Stimulated activated CD4-positive, alpha-beta T cell treated with anti-CD3 and anti-CD28 coated beads, Interleukin-12 subunit alpha, Interleukin-12 subunit beta, amount 100 ng/mL, for 48 hours (primary cell): ENCODE results near the gene ZMPSTE24.
"Not testable (repeated sequence)": the region's sequence is repeated elsewhere in the genome, so short reads cannot be mapped to it uniquely, and the experiment has no call there.

ENCODE experiments used
- DNase-seq, 3 donors: peaks; one replicate each; pipeline ENCODE4 v3.0.0-alpha.2; 2020; ENCODE audit warnings: low read depth in 2 of 3, low spot score in 1 of 3

ZMPSTE24 gene

DNA sequence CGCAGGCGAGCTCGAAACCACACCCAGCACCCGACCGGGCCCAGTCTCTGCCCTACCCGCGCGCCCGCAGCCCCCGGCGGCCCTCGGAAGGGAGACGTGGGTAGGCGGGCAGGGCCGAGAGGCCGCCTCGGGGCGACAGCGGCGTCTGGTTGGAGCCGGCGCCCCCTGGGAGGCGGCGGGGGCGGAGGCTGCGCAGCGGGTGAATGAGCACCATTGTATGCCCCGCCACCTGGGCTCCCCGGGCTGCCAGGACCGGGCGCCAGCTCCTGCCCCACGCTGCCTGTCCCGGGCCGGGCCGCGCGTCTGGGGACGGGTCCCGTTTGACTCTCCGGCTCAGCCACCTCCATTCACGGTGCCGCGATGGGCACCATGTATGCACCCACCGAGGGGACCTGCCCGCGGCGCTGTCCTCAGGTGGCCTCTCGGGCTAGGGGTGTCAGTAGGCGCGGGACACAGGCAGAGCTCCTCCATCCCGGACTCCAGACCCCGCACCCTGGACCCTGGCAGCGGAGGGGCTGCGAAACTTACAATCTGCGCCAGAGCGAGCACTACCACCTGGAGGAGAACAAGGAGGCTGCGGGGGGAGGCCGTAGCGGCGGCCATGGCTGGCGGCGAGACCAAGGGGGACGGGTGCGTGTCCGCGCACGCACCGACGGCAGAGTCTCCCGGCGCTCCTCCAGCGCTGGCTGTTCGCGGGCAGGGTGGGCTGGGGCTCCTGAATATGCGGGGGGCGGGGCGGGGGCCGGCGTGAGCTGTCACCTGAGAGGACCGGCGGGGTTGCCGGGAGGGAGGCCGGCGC lies 58.8 kb downstream of the ZMPSTE24 start, which contains the start of gene COL9A2:
TSS of gene COL9A2 (minus strand) at position 692 of the 799 bp plus-strand sequence. CDS start at position 603, 89 bp downstream.
- peak in 1 of 3 donors; percentile 45 for DNase-seq

DNA sequence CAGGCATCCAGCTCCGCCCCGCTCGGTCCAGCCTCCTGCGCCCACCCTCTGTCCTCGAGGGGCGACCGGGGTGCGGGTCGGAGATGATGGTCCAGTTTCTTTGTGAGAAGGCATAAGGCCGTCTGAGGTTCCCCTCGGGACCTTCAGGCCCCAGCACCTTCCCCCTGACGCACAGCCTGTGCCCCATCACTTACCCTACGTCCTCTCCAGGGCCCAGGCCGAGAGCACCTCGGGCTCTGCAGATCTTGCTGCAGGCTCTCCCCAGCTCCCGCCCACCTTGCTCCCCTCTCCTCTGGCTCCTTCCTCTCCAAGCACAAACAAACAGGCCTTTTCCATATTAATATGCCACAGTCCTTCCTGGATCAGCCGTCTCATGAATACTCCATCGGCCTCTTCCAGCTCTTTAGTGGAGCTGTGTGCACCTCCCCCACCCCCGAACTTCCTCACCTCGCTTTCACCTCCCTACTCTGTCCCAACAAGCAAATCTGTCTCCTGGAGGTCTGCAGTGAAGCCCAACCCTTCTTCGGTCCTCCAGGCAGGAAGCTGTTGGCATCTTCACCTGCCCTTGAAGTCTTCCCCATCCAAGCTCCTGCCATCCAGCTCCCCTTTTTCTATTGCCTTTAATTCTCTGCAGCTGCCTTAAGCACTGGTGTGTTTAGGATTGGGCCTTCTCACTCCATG lies 59.5 kb downstream of the ZMPSTE24 start:
- DNase-seq: no peak

DNA sequence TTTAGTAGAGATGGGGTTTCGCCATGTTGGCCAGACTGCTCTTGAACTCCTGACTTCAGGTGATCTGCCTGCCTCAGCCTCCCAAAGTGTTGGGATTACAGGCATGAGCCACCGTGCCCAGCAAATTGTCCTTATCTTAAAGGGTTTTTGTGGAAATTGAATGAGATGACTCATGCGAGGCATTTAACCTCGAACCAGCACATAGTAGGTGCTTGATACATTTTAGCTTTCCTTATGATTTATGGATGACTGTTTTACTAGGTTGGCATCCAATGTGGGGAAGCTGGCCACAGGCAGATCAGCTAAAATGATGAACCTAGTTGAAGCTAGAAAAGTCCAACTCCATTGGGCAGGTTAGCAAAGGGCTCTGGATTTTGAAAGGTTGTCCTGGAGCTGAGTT lies 60.4 kb downstream of the ZMPSTE24 start:
- DNase-seq: no peak

DNA sequence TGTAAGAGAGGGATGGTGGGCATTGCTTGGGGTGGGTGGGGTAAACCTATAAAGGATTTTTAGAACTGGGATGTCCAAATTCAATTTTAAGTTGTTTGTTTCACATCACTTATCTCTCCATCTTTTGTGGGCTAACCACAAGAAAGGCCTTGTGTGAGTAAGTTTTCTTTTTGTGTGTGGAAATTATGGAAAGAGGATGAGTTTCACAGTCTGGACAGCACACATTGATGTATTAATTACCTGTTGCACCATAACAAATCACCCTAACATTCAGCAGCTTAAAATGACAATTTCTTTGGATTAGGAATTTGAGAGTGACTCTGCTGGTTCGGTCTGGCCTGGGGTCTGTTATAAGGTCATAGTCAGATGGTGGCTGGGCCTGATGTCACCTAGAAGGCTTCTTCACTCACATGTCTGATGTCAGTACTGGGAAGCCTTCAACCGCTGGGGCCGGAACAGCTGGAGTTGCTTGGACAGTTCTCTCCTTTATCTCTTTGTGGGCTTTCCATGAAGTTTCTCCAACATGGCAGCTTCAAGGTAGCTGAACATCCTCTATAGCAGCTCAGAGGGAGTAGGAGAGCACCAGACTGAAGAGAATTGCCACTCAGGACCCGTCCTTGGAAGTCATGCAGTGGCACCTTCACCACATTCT lies 61.1 kb downstream of the ZMPSTE24 start:
- DNase-seq: no peak

DNA sequence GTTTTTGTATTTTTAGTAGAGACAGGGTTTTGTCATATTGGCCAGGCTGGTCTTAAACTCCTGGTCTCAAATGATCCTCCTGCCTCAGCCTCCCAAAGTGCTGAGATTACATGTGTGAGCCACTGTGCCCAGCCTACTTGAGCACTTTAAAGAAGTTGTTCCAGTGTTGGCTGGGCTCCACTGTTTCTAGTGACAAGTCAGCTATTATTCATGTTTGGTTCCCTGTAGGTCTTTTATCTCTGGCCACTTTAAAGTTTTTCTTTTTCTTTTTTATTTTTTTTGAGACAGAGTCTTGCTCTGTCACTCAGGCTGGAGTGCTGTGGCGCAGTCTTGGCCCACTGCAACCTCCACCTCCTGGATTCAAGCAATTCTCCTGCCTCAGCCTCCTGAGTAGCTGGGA lies 73.4 kb downstream of the ZMPSTE24 start:
- not testable (repeated sequence) for DNase-seq

DNA sequence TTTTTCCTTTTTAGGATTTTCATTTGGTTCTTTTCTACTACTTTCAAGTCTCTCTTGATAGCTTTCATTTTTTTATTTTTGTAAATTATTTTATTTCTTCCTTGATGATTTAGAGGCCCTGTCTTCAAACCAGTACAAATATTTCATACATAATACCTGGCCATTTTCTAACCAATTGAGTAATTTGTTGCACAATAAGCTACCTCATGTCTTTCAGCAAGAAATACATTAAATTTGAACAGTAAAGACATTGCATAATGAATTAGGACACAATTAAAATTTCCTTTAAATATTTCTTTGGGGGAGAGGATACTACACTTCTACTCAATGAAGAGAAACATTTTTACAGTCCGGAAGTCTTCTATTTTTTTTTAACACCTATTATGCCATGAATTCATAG lies 74.7 kb downstream of the ZMPSTE24 start:
- DNase-seq: no peak

DNA sequence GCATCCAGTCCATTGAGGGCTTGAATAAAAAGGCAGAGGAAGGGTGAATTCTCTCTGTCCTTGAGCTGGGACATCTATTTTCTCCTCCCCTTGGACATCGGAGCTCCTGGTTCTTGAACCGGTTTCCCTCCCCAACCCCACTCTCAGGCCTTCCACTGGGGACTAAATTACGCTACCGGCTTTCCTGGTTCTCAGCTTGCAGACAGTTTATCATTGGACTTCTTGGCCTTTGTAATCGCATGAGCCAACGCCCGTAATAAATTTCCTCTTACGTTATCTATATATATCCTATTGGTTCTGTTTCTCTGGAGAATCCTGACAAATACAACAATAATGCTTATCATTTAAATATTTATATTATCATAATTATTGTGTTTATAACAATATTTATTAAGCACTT lies 79.4 kb downstream of the ZMPSTE24 start:
- DNase-seq: no peak

DNA sequence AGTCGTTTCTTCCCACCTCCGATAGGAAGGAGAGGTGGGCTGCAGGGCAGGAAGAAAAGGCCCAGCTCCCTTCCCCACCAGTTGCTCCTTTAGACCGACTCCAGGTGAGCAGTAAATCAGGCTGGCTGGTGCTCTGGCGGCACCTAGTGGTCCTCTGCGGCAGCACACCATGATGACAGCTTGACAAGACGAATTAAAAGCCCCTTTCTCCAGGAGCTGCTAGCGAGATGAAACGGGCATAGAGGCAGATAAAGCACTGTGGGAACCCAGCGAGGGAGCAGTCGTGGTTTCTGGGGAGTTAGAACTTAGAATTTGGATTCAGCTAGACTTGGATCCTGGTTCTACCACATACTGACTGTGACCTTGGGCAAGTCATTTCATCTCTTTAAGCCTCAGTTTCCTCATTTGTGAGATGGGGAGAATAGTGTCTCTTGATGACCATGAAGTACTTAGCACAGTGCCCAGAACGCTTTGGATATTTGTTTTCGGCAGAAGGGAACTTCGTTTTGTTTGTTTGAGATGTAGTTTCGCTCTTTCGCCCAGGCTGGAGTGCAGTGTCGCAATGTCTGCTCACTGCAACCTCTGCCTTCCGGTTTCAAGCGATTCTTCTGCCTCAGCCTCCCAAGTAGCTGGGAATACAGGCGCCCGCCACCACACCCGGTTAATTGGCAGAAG lies 80.8 kb downstream of the ZMPSTE24 start:
- peak; percentile 82 to 93 (median 88) for DNase-seq

DNA sequence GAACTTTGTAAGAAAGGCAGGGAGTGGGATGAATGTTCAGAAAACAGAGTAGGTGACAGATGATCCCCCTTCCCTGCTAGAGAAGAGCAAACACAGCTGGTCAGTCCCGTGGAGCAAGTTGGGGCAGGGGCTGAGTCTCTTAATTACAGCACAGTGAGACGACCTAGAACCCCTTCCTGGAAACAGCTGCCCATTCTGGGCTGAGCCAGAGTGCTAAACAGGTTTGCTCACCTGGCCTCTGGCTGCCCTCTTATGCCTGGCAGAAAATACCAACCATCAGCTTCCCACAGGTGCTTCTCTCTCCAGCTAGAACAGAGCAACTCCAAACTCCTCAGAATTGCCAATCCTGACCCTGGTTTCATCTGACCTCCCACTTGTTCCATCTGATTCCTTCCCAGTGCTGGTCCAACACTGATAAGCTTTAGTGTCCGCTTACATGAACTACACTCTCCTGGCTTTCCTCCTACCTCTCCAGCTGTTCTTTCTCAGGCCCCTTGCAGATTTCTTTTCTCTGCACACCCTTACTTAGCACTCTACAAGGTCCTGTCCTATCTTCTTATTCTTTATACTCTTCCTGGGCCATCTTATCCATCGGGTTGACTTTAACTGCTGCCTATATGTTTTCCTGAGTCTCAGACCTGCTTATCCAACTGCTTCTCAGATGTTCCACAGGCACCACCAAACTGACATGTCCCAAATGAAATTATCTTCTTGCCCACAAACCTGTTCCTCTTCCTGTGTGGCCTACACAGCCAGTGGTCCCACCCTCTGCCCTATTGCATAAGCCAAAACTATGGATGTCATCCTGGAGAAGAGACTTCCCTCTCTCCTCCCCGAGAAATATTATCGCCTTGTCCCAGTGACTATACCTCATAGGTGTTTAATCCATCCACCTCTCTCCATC lies 81.6 kb downstream of the ZMPSTE24 start:
- DNase-seq: no peak

DNA sequence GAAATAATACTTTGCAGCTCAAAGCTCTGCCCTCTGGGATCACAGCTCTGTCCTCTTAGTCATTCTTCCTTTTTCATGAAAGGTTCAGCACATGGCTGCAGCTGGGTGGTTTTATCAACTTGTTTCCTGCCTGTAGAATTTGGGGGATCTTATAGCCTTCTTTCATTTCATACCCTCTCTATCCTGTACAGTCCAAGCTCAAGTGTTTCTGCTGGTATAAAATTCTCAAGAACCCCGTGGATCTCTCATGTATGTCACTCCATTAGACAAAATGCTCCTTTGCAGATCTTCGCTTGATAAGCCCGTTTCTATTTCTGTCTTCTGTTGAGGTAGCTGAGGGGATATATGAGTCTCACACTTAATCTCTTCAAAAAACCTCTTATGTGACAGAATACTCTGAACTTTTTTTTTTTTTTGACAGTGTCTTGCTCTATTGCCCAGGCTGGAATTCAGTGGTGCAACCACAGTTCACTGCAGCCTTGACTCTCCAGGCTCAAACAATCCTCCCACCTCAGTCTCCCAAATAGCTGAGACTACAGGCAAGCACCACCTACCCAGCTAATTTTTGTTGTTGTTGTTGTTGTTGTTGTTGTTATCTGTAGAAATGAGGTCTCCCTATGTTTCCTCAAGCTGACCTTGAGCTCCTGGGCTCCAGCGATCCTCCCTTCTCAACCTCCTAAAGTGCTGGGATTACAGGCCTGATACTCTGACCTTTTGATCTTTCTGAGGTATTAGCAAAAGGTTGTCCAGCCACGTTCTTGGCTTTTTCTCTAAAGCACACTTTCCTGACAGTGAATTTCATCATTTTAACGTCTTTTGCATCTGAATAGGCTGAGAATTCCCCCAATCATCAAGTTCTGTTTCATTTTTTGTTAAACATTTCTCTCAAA lies 83.7 kb downstream of the ZMPSTE24 start:
- DNase-seq: no peak

DNA sequence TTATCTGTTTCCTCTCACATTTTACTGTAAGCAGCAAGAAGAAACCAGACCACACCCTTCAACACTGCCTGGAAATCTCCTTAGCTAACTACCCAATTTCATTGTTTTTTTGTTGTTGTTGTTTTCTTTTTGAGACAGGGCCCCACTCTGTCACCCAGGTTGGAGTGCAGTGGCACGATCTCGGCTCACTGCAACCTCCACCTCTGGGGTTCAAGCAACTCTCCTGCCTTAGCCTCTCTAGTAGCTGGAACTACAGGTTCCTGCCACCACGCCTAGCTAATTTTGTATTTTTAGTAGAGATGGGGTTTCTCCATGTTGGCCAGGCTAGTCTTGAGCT lies 84.3 kb downstream of the ZMPSTE24 start:
- DNase-seq: not testable (repeated sequence)
